ENCODE measurements around the gene RAB7B. TPM values are rescaled to one million over a fixed set of nuclear protein-coding genes. Genes with fewer than 3 reads are reported as not detected.

RAB7B gene
- total and polyA plus RNA-seq, 2 of the 13 experiments (the other 11 are each of a cell fraction or from before 2014, with no cell fraction given) = 0.05 to 0.46 TPM

DNA sequence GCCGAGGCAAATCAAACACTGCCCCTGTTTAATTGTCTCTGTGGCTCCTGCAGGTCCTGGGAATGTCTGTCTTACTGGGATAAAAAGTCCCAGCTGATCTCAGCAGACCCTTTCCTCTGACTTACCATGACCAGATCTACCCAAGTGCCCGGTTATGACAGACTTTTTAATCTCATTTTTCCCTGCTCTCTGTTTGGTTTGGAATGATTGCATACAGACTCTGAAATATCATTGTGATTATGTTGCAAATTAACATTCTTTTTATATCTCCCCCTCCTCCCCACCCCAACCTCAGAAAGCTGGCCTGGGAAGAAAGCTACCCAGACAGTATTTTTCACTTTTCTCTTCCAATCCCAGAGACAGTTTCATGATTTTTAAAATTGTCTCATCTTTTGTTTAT, 16.3 kb downstream of the RAB7B start:
- Histone ChIP-seq H3K27ac (ENCODE audit: extremely low read length, insufficient read depth, low read length) (no peak overlapping the region), H3K36me3 (replicated peaks in 1 of 2; ENCODE audit: control insufficient read depth in 1 of 2, insufficient read depth in 2 of 2, low read length in 2 of 2) (no peaks in the 10 kb centered on the region), H3K9me3 (ENCODE audit: low read length) (no peaks in the 10 kb centered on the region), H2AFZ (ENCODE audit: low read length) (no peak overlapping the region), H4K20me1 (ENCODE audit: insufficient read depth, low read length) (no peaks in the 10 kb centered on the region), H3K27me3 (ENCODE audit: control insufficient read depth in 1 of 2, insufficient read depth in 2 of 2, low read length in 2 of 2) (peaks cover 0 to 11% of the 10 kb centered on the region in 2 experiments; a peak in 3 of 5 replicates), H3K79me2 (ENCODE audit: insufficient read depth, low read length) (no peaks in the 10 kb centered on the region), H3K4me3 (replicated peaks in 1 of 3; ENCODE audit: insufficient read depth in 1 of 3, low read depth in 2 of 3, low read length in 3 of 3) (no peak overlapping the region), H3K4me1 (ENCODE audit: insufficient read depth, low read length) (peaks cover 17% of the 10 kb centered on the region), H3K9ac (ENCODE audit: insufficient read depth, low read depth, low read length) (no peak overlapping the region), H3K4me2 (ENCODE audit: low read depth, low read length) (no peak overlapping the region)
- ATAC-seq (no peak), FAIRE-seq (no peak), DNase-seq (ENCODE audit: low spot score) (no peak)
- TF ChIP-seq HCFC1 (IDR thresholded peaks at IDR 0.05; ENCODE audit: low read depth, low read length) (no peak), SATB2 (CRISPR knock-in tag; IDR thresholded peaks at IDR 0.05) (no peak), ZNF75D (CRISPR knock-in tag; IDR thresholded peaks at IDR 0.05; ENCODE audit: borderline replicate concordance) (no peak), ZNF160 (CRISPR knock-in tag; IDR thresholded peaks at IDR 0.05) (no peak), ZNF253 (CRISPR knock-in tag; IDR thresholded peaks at IDR 0.05; ENCODE audit: borderline replicate concordance) (no peak), ZNF614 (CRISPR knock-in tag; IDR thresholded peaks at IDR 0.05; ENCODE audit: borderline replicate concordance) (no peak), RBAK (CRISPR knock-in tag; IDR thresholded peaks at IDR 0.05) (no peak), ZNF10 (CRISPR knock-in tag; IDR thresholded peaks at IDR 0.05; ENCODE audit: borderline replicate concordance, low read depth) (no peak), CREBL2 (CRISPR knock-in tag; IDR thresholded peaks at IDR 0.05; ENCODE audit: borderline replicate concordance) (no peak), NFYC (CRISPR knock-in tag; IDR thresholded peaks at IDR 0.05) (no peak), NCOA5 (CRISPR knock-in tag; IDR thresholded peaks at IDR 0.05) (no peak), JUND (CRISPR knock-in tag; IDR thresholded peaks at IDR 0.05) (no peak), PAWR (CRISPR knock-in tag; IDR thresholded peaks at IDR 0.05; ENCODE audit: borderline replicate concordance) (no peak)
- TF ChIP-seq, protein P1, sequence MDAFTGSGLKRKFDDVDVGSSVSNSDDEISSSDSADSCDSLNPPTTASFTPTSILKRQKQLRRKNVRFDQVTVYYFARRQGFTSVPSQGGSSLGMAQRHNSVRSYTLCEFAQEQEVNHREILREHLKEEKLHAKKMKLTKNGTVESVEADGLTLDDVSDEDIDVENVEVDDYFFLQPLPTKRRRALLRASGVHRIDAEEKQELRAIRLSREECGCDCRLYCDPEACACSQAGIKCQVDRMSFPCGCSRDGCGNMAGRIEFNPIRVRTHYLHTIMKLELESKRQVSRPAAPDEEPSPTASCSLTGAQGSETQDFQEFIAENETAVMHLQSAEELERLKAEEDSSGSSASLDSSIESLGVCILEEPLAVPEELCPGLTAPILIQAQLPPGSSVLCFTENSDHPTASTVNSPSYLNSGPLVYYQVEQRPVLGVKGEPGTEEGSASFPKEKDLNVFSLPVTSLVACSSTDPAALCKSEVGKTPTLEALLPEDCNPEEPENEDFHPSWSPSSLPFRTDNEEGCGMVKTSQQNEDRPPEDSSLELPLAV (CRISPR knock-in tag; conservative IDR thresholded peaks at IDR 0.05; ENCODE audit: low read depth) = no peak
- ChIA-PET CTCF (ENCODE audit: low intra/inter-chr PET ratio, low total read pairs) (no interaction called here), POLR2A (no interaction called here)
- 3% methylated on average over 2 of the region's 2 CpGs for WGBS (ENCODE audit: low lambda C conversion rate)
- no TSS peak for BruUV-seq (replicated peaks)
- in situ Hi-C loops (cut with HindIII; ENCODE audit: extremely low pct_ligation_motif_present, low pct_unique_long_range_greater_than_20kb) (no loop called here), intact Hi-C loops (cut with micrococcal nuclease; ENCODE audit: unreplicated experiment) (no loop called here)
